Cardiac septum (tissue), 1 donor: ENCODE measurements around the gene CBL. TPM values are rescaled to one million over a fixed set of nuclear protein-coding genes. Genes with fewer than 3 reads are reported as not detected.
A peak's percentile ranks its signal among the peaks of the same experiment; 100 is the strongest.

Source experiments
- DNase-seq: peaks from one replicate; pipeline ENCODE4 v3.0.0-alpha.2; 2020; ENCODE audit warnings: low spot score
- intact Hi-C: fragments of 100-400 bp; cut with DNase I; formaldehyde crosslinking; loops from one replicate; pipeline ENCODE4 v1.14.0; 2022
- total RNA-seq: library from RNA; stranded (reverse); fragmentation: NEBNext Ultra II Directional; extraction: Animal tissue kit (Norgen Biotek cat#: 25700); gene quantifications from one replicate; pipeline ENCODE4 v1.2.1, GENCODE V29; 2021
- donor health status: DM: no; HTN: no; CAD: no.

CBL gene
- total RNA-seq, 1 donor from 2014 or later: 13.4 TPM

- no peak for DNase-seq
- intact Hi-C loops: loop anchor here (5.0 kb wide), 1 partner anchor 111 kb away; the partner anchor contains the start of gene CBL
Measured at GRCh38 chr11:119318240-119319135, 112.3 kb downstream of the CBL start.

GRCh38 chr11:119319136-119319699 lies 113.1 kb downstream of the CBL start:
- intact Hi-C loops: loop anchor here (5.0 kb wide), 1 partner anchor 112 kb away; the partner anchor contains the start of gene CBL
- no peak for DNase-seq

GRCh38 chr11:119319700-119320239 lies 113.6 kb downstream of the CBL start:
- no peak for DNase-seq
- intact Hi-C loops: loop anchor here (5.0 kb wide), 3 partner anchors 57 to 172 kb away; partner anchors contain the start of genes ABCG4 and CBL

- intact Hi-C loops: loop anchor here (5.0 kb wide), 2 partner anchors 58 to 173 kb away; partner anchors contain the start of gene ABCG4
- no peak for DNase-seq
Measured at GRCh38 chr11:119320240-119320775, 114.2 kb downstream of the CBL start.

- intact Hi-C loops: loop anchor here (5.0 kb wide), 2 partner anchors 59 to 174 kb away; partner anchors contain the start of gene ABCG4
- DNase-seq: no peak
Measured at GRCh38 chr11:119320776-119321524, 114.8 kb downstream of the CBL start.

GRCh38 chr11:119322360-119322739 lies 116.2 kb downstream of the CBL start:
- intact Hi-C loops: loop anchor here (5.0 kb wide), 2 partner anchors 60 to 175 kb away; partner anchors contain the start of gene ABCG4
- no peak for DNase-seq

GRCh38 chr11:119322921-119323531 lies 116.9 kb downstream of the CBL start:
- DNase-seq: no peak
- intact Hi-C loops: loop anchor here (5.0 kb wide), 2 partner anchors 61 to 176 kb away; partner anchors contain the start of gene ABCG4

- intact Hi-C loops: loop anchor here (5.0 kb wide), 2 partner anchors 61 to 176 kb away; partner anchors contain the start of gene ABCG4
Measured at GRCh38 chr11:119323532-119324033, 117.4 kb downstream of the CBL start.

GRCh38 chr11:119324189-119324588 lies 118.0 kb downstream of the CBL start:
- intact Hi-C loops: loop anchor here (5.0 kb wide), 2 partner anchors 62 to 177 kb away; partner anchors contain the start of gene ABCG4
- no peak for DNase-seq

More at GRCh38 chr11:119323532-119324033, 117.4 kb downstream of the CBL start:
- DNase-seq: no peak

GRCh38 chr11:119329320-119329719 lies 123.2 kb downstream of the CBL start:
- DNase-seq: no peak
- intact Hi-C loops: no loop called here

- intact Hi-C loops: no loop called here
Measured at GRCh38 chr11:119330237-119330636, 124.1 kb downstream of the CBL start.

GRCh38 chr11:119332111-119332765 lies 126.1 kb downstream of the CBL start:
- intact Hi-C loops: no loop called here
- DNase-seq: no peak

More at GRCh38 chr11:119330237-119330636, 124.1 kb downstream of the CBL start:
- no peak for DNase-seq

GRCh38 chr11:119334174-119334930 lies 128.2 kb downstream of the CBL start, which contains the start of gene RNF26:
RNF26 (plus strand) TSS chr11:119334527; CDS start chr11:119335123, 596 bp downstream.
- DNase-seq: peak; percentile 96
- intact Hi-C loops: no loop called here

- no peak for DNase-seq
- intact Hi-C loops: no loop called here
Measured at GRCh38 chr11:119335091-119335654, 129.0 kb downstream of the CBL start.

GRCh38 chr11:119335655-119336543 lies 129.8 kb downstream of the CBL start:
- DNase-seq: peak; percentile 75
- intact Hi-C loops: no loop called here
